Karpas-422 (cell line): ENCODE results near the gene NFIA. TPM values are rescaled to one million over a fixed set of nuclear protein-coding genes. Genes with fewer than 3 reads are reported as not detected.

Experiments
- DNase-seq: peaks from one replicate; pipeline ENCODE4 v3.0.0-alpha.2; 2015
- H2AFZ ChIP-seq: fragments of 200-600 bp; sonication (generic); 2 replicates; pipeline ENCODE4 v1.6.1; 2014; ENCODE audit warnings: antibody characterized with exemption, low read length, mixed read lengths
- H3K27ac ChIP-seq: fragments of 200-600 bp; sonication (generic); 2 replicates; pipeline ENCODE4 v1.5.1; 2014; ENCODE audit warnings: mild to moderate bottlenecking, low read length, moderate library complexity
- H3K27me3 ChIP-seq: fragments of 200-600 bp; sonication (generic); 2 replicates; pipeline ENCODE4 v1.6.1; 2014; ENCODE audit warnings: low read length, mixed read lengths
- H3K36me3 ChIP-seq: fragments of 200-600 bp; sonication (generic); 2 replicates; pipeline ENCODE4 v1.6.1; 2014; ENCODE audit warnings: low read length, mixed read lengths; ENCODE audit not compliant: insufficient read depth
- H3K4me1 ChIP-seq: fragments of 200-600 bp; sonication (generic); 2 replicates; pipeline ENCODE4 v1.6.1; 2014; ENCODE audit warnings: mild to moderate bottlenecking, low read length, mixed read lengths
- H3K4me2 ChIP-seq: fragments of 200-600 bp; sonication (generic); 2 replicates; pipeline ENCODE4 v1.6.1; 2014; ENCODE audit warnings: low read length, low read depth, mild to moderate bottlenecking; ENCODE audit not compliant: poor library complexity, severe bottlenecking
- H3K4me3 ChIP-seq: fragments of 200-600 bp; sonication (generic); 2 replicates; pipeline ENCODE4 v1.5.1; 2014; ENCODE audit warnings: mild to moderate bottlenecking, antibody characterized with exemption, low read length, mixed read lengths
- H3K79me2 ChIP-seq: fragments of 200-600 bp; sonication (generic); 2 replicates; pipeline ENCODE4 v1.6.1; 2014; ENCODE audit warnings: mild to moderate bottlenecking, low read length, mixed read lengths
- H3K9ac ChIP-seq: fragments of 200-600 bp; sonication (generic); 2 replicates; pipeline ENCODE4 v1.6.0; 2014; ENCODE audit warnings: low read length
- H3K9me2 ChIP-seq: fragments of 200-600 bp; sonication (generic), shearing (Covaris generic); replicated peaks from 2 replicates; pipeline ENCODE4 v1.6.0; 2014; ENCODE audit warnings: mild to moderate bottlenecking, low read length, moderate library complexity; ENCODE audit not compliant: insufficient read depth
- H3K9me3 ChIP-seq: fragments of 300-700, 200-600 bp; sonication (generic); 2 replicates; pipeline ENCODE4 v1.6.1; 2014; ENCODE audit warnings: low read length, mixed read lengths
- H4K20me1 ChIP-seq: fragments of 200-600 bp; sonication (generic); 2 replicates; pipeline ENCODE4 v1.6.1; 2014; ENCODE audit warnings: mild to moderate bottlenecking, antibody characterized with exemption, low read length, low read depth; ENCODE audit not compliant: insufficient read depth
- total RNA-seq: library from RNA; depleted of rRNA; stranded (reverse); fragments of >200 nt; shearing (Covaris generic); gene quantifications from 2 replicates; pipeline ENCODE4 v1.2.3, GENCODE V29; 2014; ENCODE audit warnings: low replicate concordance

Gene NFIA
- total RNA-seq, 1 experiment from 2014 or later: 38.3 TPM

DNA sequence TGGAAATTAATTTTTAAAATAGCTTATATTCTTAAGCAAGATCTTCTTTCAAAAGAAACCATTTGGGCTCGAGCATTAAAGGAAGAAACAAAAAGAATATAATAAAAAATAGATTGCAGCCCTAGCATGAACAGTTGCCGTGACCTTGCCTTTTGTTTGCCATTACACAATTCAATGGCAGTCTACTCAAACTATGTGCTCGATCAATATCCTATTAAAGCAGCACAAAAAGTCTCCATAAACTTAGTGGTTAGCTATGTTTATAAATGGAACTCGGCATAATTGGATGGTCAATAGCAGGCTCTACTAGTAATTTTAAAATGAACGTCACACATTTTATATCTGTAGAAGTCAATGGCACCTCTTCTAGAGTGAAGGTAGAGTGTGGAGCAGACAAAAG lies 256.5 kb downstream of the NFIA start:
- peaks cover 16% of the 10 kb centered on the region for H3K4me1 ChIP-seq
- no peaks in the 10 kb centered on the region for H4K20me1 ChIP-seq
- no peak for DNase-seq
- no peaks in the 10 kb centered on the region for H3K27me3 ChIP-seq
- no peak overlapping the region for H2AFZ ChIP-seq
- no peaks in the 10 kb centered on the region for H3K36me3 ChIP-seq
- H3K4me2 ChIP-seq: no peak overlapping the region
- H3K27ac ChIP-seq: no peak overlapping the region
- no peaks in the 10 kb centered on the region for H3K79me2 ChIP-seq
- H3K9me2 ChIP-seq: no peaks in the 10 kb centered on the region
- H3K4me3 ChIP-seq: no peak overlapping the region
- no peaks in the 10 kb centered on the region for H3K9me3 ChIP-seq
- H3K9ac ChIP-seq: no peak overlapping the region

DNA sequence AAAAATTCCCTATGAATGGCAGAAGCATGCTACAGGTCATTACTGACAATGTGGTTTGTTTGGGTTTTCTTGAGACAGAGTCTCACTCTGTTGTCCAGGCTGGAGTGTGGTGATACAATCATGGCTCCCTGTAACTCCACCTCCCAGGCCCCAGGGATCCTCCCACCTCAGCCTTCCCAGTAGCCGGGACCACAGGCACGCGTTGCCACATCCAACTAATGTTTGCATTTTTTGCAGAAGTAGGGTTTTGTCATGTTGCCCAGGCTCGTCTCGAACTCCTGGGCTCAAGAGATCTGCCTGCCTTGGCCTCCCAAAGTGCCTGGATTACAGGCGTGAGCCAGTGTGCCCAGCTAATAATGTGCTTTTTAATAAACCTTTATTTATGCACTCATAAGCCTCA lies 259.1 kb downstream of the NFIA start:
- Histone ChIP-seq H3K9ac (no peak overlapping the region), H3K79me2 (no peaks in the 10 kb centered on the region), H3K4me1 (peaks cover 16% of the 10 kb centered on the region), H2AFZ (no peak overlapping the region), H3K27me3 (no peaks in the 10 kb centered on the region), H4K20me1 (no peaks in the 10 kb centered on the region), H3K4me3 (no peak overlapping the region), H3K4me2 (no peak overlapping the region), H3K27ac (no peak overlapping the region), H3K9me3 (no peaks in the 10 kb centered on the region), H3K9me2 (no peaks in the 10 kb centered on the region), H3K36me3 (no peaks in the 10 kb centered on the region)
- no peak for DNase-seq

- H3K79me2 ChIP-seq: no peaks in the 10 kb centered on the region
- H3K9me2 ChIP-seq: no peaks in the 10 kb centered on the region
- H4K20me1 ChIP-seq: no peaks in the 10 kb centered on the region
- H3K4me3 ChIP-seq: no peak overlapping the region
- no peak overlapping the region for H3K4me2 ChIP-seq
- H3K27me3 ChIP-seq: no peaks in the 10 kb centered on the region
- H3K4me1 ChIP-seq: peaks cover 10% of the 10 kb centered on the region; the same call in 1 of the 2 replicates
- no peaks in the 10 kb centered on the region for H3K9me3 ChIP-seq
- H2AFZ ChIP-seq: no peak overlapping the region
- no peak overlapping the region for H3K27ac ChIP-seq
- no peak overlapping the region for H3K9ac ChIP-seq
- no peak for DNase-seq
- no peaks in the 10 kb centered on the region for H3K36me3 ChIP-seq
These were observed 261.5 kb downstream of the NFIA start for GRCh38 chr1:61343734-61344420.

DNA sequence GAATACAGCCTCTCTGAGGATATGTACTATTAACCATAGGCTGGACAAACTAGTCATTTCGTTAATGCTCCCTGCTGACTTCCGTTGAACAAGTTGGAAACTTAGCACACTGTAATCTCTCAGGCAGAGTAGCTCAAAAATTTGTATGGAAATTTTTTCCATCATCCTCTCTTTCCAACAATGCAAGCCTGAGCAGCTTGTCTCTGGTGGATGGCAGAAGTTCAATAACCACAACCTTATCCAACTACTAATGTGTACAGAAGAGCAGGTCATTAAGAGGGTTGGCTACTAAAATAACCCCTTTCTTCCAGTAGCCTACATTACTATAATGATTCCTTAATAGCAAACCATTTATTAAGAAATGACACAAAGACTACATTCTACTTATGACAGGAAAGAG lies 262.3 kb downstream of the NFIA start:
- Histone ChIP-seq H3K4me1 (peaks cover 10% of the 10 kb centered on the region; the same call in 1 of the 2 replicates), H3K4me2 (no peak overlapping the region), H3K79me2 (no peaks in the 10 kb centered on the region), H3K36me3 (no peaks in the 10 kb centered on the region), H3K9me3 (no peaks in the 10 kb centered on the region), H2AFZ (no peak overlapping the region), H3K9me2 (no peaks in the 10 kb centered on the region), H3K9ac (no peak overlapping the region), H3K27ac (no peak overlapping the region), H3K27me3 (no peaks in the 10 kb centered on the region), H3K4me3 (no peak overlapping the region), H4K20me1 (no peaks in the 10 kb centered on the region)
- no peak for DNase-seq

DNA sequence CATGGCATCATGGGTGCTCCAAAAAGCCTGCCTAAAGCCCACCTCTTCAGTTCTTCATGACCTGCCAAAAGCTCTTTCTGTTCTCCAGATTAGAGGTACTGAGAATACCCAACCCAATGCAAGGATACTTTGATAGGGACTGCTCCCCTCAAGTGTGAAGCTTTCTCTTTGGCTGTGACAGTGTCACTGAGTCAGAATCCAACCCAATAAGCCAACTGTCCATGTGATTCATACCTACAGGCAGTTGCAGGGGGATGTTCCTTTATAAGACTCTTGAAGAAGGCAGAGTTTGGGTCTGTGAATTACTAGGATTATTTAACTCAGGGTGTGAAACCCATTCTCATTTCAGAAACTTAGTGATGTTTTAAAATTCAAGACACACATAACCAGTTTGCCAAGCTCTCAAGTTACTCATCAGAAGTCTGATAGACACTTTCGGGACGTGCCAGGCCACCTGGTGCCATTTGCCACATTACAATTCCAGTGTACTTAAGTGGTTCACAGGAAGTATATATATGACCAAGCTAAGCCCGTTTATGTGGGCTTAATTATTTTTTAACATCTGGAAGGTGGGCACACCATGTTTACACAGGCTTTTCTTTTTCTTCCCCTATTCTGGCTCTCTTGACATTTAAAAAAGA lies 265.8 kb downstream of the NFIA start:
- Histone ChIP-seq H3K4me1 (peaks cover 4% of the 10 kb centered on the region; the same call in 1 of the 2 replicates), H3K4me2 (no peak overlapping the region), H3K9me3 (no peaks in the 10 kb centered on the region), H3K27me3 (no peaks in the 10 kb centered on the region), H2AFZ (no peak overlapping the region), H3K27ac (no peak overlapping the region), H3K4me3 (no peak overlapping the region), H3K9me2 (no peaks in the 10 kb centered on the region), H4K20me1 (no peaks in the 10 kb centered on the region), H3K9ac (no peak overlapping the region), H3K79me2 (no peaks in the 10 kb centered on the region), H3K36me3 (no peaks in the 10 kb centered on the region)
- no peak for DNase-seq

GRCh38 chr1:61352845-61353435 lies 270.6 kb downstream of the NFIA start:
- Histone ChIP-seq H3K27me3 (no peaks in the 10 kb centered on the region), H3K36me3 (no peaks in the 10 kb centered on the region), H3K9ac (no peak overlapping the region), H3K27ac (no peak overlapping the region), H2AFZ (no peak overlapping the region), H4K20me1 (no peaks in the 10 kb centered on the region), H3K9me2 (no peaks in the 10 kb centered on the region), H3K79me2 (no peaks in the 10 kb centered on the region), H3K4me2 (no peak overlapping the region), H3K4me3 (no peak overlapping the region), H3K9me3 (no peaks in the 10 kb centered on the region), H3K4me1 (no peaks in the 10 kb centered on the region)
- DNase-seq: no peak

- no peak overlapping the region for H3K9ac ChIP-seq
- no peaks in the 10 kb centered on the region for H3K27me3 ChIP-seq
- H3K4me3 ChIP-seq: no peak overlapping the region
- no peaks in the 10 kb centered on the region for H4K20me1 ChIP-seq
- DNase-seq: no peak
- no peaks in the 10 kb centered on the region for H3K4me1 ChIP-seq
- no peaks in the 10 kb centered on the region for H3K9me2 ChIP-seq
- no peaks in the 10 kb centered on the region for H3K79me2 ChIP-seq
- no peak overlapping the region for H2AFZ ChIP-seq
- H3K36me3 ChIP-seq: no peaks in the 10 kb centered on the region
- H3K27ac ChIP-seq: no peak overlapping the region
- H3K9me3 ChIP-seq: no peaks in the 10 kb centered on the region
- no peak overlapping the region for H3K4me2 ChIP-seq
These were observed 271.5 kb downstream of the NFIA start for GRCh38 chr1:61353797-61354406.

DNA sequence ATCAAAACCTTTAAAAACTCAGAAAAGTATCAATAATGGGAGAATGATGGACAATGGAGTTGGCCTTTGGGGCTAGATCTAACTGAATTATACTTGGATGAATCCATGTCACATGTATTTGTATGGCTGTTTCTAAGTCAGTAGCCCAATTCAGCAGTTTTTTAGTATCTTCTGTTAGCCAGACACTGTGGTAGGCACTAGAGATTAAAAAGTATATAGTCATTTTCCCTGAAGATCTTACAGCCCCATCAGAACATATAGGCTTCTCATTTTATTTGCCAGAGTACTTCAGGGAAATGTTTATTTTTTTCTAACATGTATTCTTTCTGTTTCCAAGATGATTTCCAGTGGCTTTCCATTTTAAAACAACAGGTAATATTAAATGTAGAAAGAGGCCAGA lies 273.7 kb downstream of the NFIA start:
- no peak overlapping the region for H3K27ac ChIP-seq

More for the DNA sequence above, 273.7 kb downstream of the NFIA start:
- H3K79me2 ChIP-seq: no peaks in the 10 kb centered on the region
- H3K4me1 ChIP-seq: no peaks in the 10 kb centered on the region
- H3K4me3 ChIP-seq: no peak overlapping the region
- no peaks in the 10 kb centered on the region for H4K20me1 ChIP-seq
- no peaks in the 10 kb centered on the region for H3K27me3 ChIP-seq
- H3K9ac ChIP-seq: no peak overlapping the region
- H3K9me2 ChIP-seq: no peaks in the 10 kb centered on the region
- no peaks in the 10 kb centered on the region for H3K9me3 ChIP-seq
- no peak overlapping the region for H2AFZ ChIP-seq
- no peak for DNase-seq
- H3K36me3 ChIP-seq: no peaks in the 10 kb centered on the region
- no peak overlapping the region for H3K4me2 ChIP-seq
